Measurements from ENCODE around the gene RHEB.

- TF ChIP-seq, protein P1, sequence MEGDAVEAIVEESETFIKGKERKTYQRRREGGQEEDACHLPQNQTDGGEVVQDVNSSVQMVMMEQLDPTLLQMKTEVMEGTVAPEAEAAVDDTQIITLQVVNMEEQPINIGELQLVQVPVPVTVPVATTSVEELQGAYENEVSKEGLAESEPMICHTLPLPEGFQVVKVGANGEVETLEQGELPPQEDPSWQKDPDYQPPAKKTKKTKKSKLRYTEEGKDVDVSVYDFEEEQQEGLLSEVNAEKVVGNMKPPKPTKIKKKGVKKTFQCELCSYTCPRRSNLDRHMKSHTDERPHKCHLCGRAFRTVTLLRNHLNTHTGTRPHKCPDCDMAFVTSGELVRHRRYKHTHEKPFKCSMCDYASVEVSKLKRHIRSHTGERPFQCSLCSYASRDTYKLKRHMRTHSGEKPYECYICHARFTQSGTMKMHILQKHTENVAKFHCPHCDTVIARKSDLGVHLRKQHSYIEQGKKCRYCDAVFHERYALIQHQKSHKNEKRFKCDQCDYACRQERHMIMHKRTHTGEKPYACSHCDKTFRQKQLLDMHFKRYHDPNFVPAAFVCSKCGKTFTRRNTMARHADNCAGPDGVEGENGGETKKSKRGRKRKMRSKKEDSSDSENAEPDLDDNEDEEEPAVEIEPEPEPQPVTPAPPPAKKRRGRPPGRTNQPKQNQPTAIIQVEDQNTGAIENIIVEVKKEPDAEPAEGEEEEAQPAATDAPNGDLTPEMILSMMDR (conservative IDR thresholded peaks at IDR 0.05; ENCODE audit: low read length) = no peak
- TF ChIP-seq EZH2phosphoT487 (IDR thresholded peaks at IDR 0.05; ENCODE audit: borderline replicate concordance, low read depth, low read length) = no peak
Observed at GRCh38 chr7:151487228-151487627, 32.5 kb downstream of the RHEB start.

Measured in OCI-LY7 (cell line).